ENCODE measurements around the gene PAX5.

Gene PAX5

GRCh38 chr9:36840898-36841536 lies 193.1 kb downstream of the PAX5 start:
- POLR2A ChIA-PET = no interaction called here
- Histone ChIP-seq H3K36me3 (ENCODE audit: control insufficient read depth in 2 of 2, insufficient read depth in 1 of 2, low read length in 2 of 2) (no peaks in the 10 kb centered on the region), H3K4me3 (ENCODE audit: low read depth, low read length) (no peak overlapping the region), H3K27ac (ENCODE audit: extremely low read depth, low read depth, low read length) (no peak overlapping the region), H3K9me3 (ENCODE audit: control insufficient read depth, insufficient read depth, low read depth, low read length) (no peaks in the 10 kb centered on the region), H3K4me1 (ENCODE audit: control insufficient read depth, insufficient read depth, low read length) (no peaks in the 10 kb centered on the region)
- CTCF ChIA-PET = interaction anchor here (0.6 kb wide), 1 partner anchor 495 kb away, joined by 3 read pairs; no protein-coding TSS in a partner anchor
- peak; percentile 94 for TF ChIP-seq ZNF664 (tag by site-specific recombination; IDR thresholded peaks at IDR 0.05)
- no peak for TF ChIP-seq ZNF785 (tag by site-specific recombination; IDR thresholded peaks at IDR 0.05)
- no peak for TF ChIP-seq ZNF292 (tag by site-specific recombination; IDR thresholded peaks at IDR 0.05; ENCODE audit: borderline replicate concordance, low read depth)
- TF ChIP-seq ZSCAN4 (tag by site-specific recombination; IDR thresholded peaks at IDR 0.05) = no peak

- H3K9me3 ChIP-seq (ENCODE audit: control insufficient read depth, insufficient read depth, low read depth, low read length) = no peaks in the 10 kb centered on the region
- POLR2A ChIA-PET = no interaction called here
- H3K4me3 ChIP-seq (ENCODE audit: low read depth, low read length) = no peak overlapping the region
- TF ChIP-seq ZNF549 (tag by site-specific recombination; IDR thresholded peaks at IDR 0.05) (no peak), SCRT2 (tag by site-specific recombination; IDR thresholded peaks at IDR 0.05) (peak; percentile 84), MEIS1 (CRISPR knock-in tag; IDR thresholded peaks at IDR 0.05; ENCODE audit: borderline replicate concordance) (no peak), SCRT1 (tag by site-specific recombination; IDR thresholded peaks at IDR 0.05; ENCODE audit: borderline replicate concordance) (0 out of 2 replicates have a peak, but pooled peaks have one; percentile 47)
- no peaks in the 10 kb centered on the region for H3K36me3 ChIP-seq (ENCODE audit: control insufficient read depth in 2 of 2, insufficient read depth in 1 of 2, low read length in 2 of 2)
- H3K4me1 ChIP-seq (ENCODE audit: control insufficient read depth, insufficient read depth, low read length) = no peaks in the 10 kb centered on the region
- H3K27ac ChIP-seq (ENCODE audit: extremely low read depth, low read depth, low read length) = no peak overlapping the region
- CTCF ChIA-PET = no interaction called here
Measured at GRCh38 chr9:36839131-36839885, 194.8 kb downstream of the PAX5 start.

- H3K36me3 ChIP-seq (ENCODE audit: control insufficient read depth in 2 of 2, insufficient read depth in 1 of 2, low read length in 2 of 2) = no peaks in the 10 kb centered on the region
- H3K9me3 ChIP-seq (ENCODE audit: control insufficient read depth, insufficient read depth, low read depth, low read length) = no peaks in the 10 kb centered on the region
- ChIA-PET POLR2A (no interaction called here), CTCF (no interaction called here)
- no peak overlapping the region for H3K4me3 ChIP-seq (ENCODE audit: low read depth, low read length)
- no peak overlapping the region for H3K27ac ChIP-seq (ENCODE audit: extremely low read depth, low read depth, low read length)
- H3K4me1 ChIP-seq (ENCODE audit: control insufficient read depth, insufficient read depth, low read length) = no peaks in the 10 kb centered on the region
- TF ChIP-seq ZNF677 (tag by site-specific recombination; IDR thresholded peaks at IDR 0.05) (no peak), CTCF (tag by site-specific recombination; IDR thresholded peaks at IDR 0.05) (no peak), ZNF561 (tag by site-specific recombination; IDR thresholded peaks at IDR 0.05; ENCODE audit: borderline replicate concordance) (no peak), PRDM2 (tag by site-specific recombination; IDR thresholded peaks at IDR 0.05; ENCODE audit: borderline replicate concordance) (no peak), ZNF530 (tag by site-specific recombination; IDR thresholded peaks at IDR 0.05; ENCODE audit: low read depth) (no peak), ZFHX2 (tag by site-specific recombination; conservative IDR thresholded peaks at IDR 0.05) (no peak), ZNF513 (tag by site-specific recombination; IDR thresholded peaks at IDR 0.05) (no peak), ZNF157 (tag by site-specific recombination; IDR thresholded peaks at IDR 0.05) (no peak)
Measured at GRCh38 chr9:36837431-36838405, 196.3 kb downstream of the PAX5 start.

Measured in HEK293 (cell line).